Loucy (cell line): ENCODE measurements around the gene POLR3G.

Experiments
- CTCF ChIP-seq: fragments of 200-600 bp; sonication (generic); conservative IDR thresholded peaks from 2 replicates; pipeline ENCODE4 v1.5.1; 2014; ENCODE audit warnings: mild to moderate bottlenecking, antibody characterized with exemption, low read length
- EZH2phosphoT487 ChIP-seq: fragments of 200-600 bp; IDR thresholded peaks from 2 replicates; pipeline ENCODE4 v1.6.1; 2018; ENCODE audit warnings: antibody characterized with exemption, mild to moderate bottlenecking, moderate library complexity, borderline replicate concordance

- TF ChIP-seq CTCF (no peak), EZH2phosphoT487 (no peak)
Observed at GRCh38 chr5:90514520-90514919, 39.9 kb downstream of the POLR3G start.
